Stimulated activated CD4-positive, alpha-beta T cell treated with anti-CD3 and anti-CD28 coated beads, Interleukin-12 subunit alpha, Interleukin-12 subunit beta, amount 100 ng/mL, for 48 hours (primary cell): Measurements from ENCODE around the gene LPAR1.
"Not testable (repeated sequence)": the region's sequence is repeated elsewhere in the genome, so short reads cannot be mapped to it uniquely, and the experiment has no call there.

Source experiments
- DNase-seq, 3 donors: peaks; one replicate each; pipeline ENCODE4 v3.0.0-alpha.2; 2020; ENCODE audit warnings: low read depth in 2 of 3, low spot score in 1 of 3

The LPAR1 gene

GRCh38 chr9:111038331-111039230 lies at the start of gene LPAR1:
TSS of gene LPAR1 (minus strand) at chr9:111038470. CDS start at chr9:110972117, 66,353 bp downstream.
- DNase-seq, result no peak

GRCh38 chr9:111078391-111079038 lies 40.2 kb upstream of the LPAR1 start:
- no peak for DNase-seq

DNA sequence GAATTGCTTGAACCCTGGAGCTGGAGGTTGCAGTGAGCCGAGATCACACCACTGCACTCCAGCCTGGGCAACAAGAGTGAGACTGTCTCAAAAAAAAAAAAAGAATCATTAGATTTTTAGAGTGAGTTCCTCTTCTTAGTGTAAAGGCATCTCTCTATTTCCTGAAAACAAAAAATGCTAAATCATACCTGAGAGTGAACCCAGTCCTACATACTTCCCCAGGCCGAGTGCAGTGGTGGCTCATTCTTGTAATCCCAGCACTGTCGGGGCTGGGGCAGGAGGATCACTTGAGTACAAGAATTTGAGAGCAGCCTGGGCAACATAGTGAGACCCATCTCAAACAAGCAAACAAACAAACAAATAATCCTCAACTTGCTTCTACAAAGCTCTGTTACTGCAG lies 38.2 kb upstream of the LPAR1 start:
- no peak for DNase-seq

- no peak for DNase-seq
These were observed 37.8 kb upstream of the LPAR1 start for GRCh38 chr9:111076042-111076441.

DNA sequence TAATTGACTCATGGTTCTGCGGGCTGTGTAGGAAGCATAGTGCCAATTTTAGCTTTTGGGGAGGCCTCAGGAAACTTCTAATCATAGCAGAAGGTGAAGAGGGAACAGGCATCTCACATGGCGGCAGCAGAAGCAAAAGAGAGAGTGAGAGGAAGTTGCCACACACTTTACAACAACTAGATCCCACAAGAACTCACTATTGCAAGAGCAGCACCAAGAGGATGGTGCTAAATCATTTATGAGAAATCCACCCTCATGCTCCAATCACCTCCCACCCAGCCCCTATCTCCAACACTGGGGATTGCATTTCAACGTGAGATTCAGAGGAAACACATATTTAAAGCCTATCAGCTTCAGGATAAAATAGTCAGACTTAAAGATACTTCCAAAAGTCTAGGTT lies 36.1 kb upstream of the LPAR1 start:
- DNase-seq, result no peak

DNA sequence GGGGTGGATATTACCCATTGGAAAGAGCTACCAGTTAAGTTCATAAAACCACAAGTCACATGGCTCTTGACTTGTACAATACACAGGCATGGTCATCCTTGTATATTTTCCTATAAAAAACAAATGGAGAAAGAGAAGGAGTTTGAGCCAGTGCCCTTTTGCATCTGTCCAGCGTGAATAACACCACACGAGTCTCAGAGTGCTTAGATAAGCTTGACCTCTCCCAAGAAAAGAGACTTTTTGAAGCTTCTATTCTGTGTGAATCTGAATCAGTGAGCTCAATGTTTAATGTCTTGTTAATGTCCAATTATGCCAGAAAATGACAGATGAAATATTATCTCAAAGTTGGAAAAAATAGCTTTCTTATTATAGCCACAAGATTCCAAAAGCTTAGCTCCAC lies 30.9 kb upstream of the LPAR1 start:
- DNase-seq, result no peak

DNA sequence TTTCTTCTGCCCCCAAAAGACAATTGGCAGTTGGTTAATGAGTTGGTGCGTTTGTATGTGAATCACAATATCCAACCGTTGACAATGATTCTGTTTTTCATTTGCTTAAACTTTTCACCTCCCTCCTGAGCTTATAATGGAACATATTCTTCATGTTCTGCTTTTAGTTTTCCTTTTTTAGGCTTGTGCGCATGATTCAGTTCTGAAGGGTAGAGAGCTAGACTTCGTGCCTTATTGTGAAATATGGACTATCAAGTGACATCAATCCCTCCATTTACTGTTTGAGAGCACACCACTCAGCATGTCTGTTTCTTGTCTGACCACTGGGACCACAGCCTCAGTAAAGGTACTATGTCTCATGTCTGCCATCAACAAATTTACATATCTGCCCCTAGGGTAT lies 30.5 kb upstream of the LPAR1 start:
- no peak for DNase-seq

DNA sequence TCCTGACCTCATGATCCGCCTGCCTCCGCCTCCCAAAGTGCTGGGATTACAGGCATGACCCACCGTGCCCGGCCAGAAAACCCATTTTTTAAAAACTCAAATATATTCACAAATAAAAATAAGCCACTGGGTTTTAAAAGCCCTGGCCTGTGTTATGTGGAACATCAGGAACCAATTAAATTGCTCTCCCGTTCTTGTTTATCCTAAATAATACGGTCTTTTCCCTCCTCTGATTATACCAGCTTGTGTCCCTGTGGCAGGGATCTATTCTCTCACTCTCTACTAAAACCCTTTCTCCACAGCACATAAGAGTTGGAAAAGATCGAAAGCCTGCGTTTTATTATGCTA lies 30.1 kb upstream of the LPAR1 start:
- no peak for DNase-seq

DNA sequence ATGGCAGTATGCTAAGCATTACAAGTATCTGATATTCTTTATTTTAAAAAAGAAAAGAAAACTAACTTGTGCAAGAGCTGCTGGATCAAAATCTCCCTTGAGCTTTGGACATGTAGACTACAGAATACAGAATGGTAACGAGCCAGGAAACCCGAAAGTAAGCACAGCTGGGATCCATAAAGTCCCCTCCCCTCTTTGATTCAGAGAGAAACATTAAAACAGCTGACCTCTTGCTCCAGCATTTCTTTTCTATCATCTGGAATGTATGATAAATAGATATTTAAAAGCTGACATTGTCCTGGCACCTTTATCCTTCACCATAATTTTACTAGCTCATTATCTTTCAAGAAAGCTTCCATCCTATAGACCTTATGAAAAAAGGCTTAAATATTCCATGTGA lies 28.2 kb upstream of the LPAR1 start:
- no peak for DNase-seq

GRCh38 chr9:111065414-111065813 lies 27.1 kb upstream of the LPAR1 start:
- no peak for DNase-seq

- no peak for DNase-seq
These were observed 26.0 kb upstream of the LPAR1 start for GRCh38 chr9:111064160-111064837.

GRCh38 chr9:111063332-111063731 lies 25.1 kb upstream of the LPAR1 start:
- DNase-seq, result no peak

GRCh38 chr9:111058166-111058565 lies 19.9 kb upstream of the LPAR1 start:
- no peak for DNase-seq

GRCh38 chr9:111056538-111056937 lies 18.3 kb upstream of the LPAR1 start:
- no peak for DNase-seq

DNA sequence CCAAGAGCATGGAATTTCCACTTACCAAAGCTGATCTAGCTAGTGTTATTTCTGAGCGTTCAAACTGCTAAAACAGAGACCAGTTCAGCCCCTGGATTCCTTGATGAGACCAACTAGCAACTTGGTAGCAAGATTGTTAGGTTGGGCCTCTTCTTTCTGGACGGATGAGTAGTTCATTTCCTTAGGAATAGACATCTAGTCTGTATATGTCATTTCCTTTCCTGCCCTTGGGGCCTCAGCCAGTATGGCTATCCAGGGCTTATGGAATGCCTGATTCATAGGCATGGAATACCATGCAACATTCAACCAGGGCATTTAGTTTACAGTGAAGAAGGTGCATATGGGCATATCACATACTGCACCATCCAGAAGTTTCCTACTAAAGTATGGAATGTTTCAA lies 14.5 kb upstream of the LPAR1 start:
- DNase-seq, result no peak

GRCh38 chr9:111051400-111051799 lies 13.1 kb upstream of the LPAR1 start:
- DNase-seq, result no peak

GRCh38 chr9:111050819-111051218 lies 12.5 kb upstream of the LPAR1 start:
- no peak for DNase-seq

DNA sequence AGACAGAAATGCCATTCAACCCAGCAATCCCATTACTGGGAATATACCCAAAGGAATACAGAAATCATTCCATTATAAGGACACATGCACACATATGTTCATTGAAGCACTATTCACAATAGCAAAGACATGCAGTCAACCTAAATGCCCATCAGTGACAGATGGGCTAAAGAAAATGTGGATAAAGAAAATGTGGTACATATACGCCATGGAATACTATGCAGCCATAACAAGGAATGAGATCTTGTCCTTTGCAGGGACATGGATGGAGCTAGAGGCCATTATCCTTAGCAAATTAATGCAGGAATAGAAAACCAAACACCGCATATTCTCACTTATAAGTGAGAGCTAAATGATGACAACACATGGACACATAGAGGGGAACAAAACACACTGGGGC lies 9.0 kb upstream of the LPAR1 start:
- not testable (repeated sequence) for DNase-seq

- no peak for DNase-seq
These were observed 3.6 kb upstream of the LPAR1 start for GRCh38 chr9:111041902-111042301.

DNA sequence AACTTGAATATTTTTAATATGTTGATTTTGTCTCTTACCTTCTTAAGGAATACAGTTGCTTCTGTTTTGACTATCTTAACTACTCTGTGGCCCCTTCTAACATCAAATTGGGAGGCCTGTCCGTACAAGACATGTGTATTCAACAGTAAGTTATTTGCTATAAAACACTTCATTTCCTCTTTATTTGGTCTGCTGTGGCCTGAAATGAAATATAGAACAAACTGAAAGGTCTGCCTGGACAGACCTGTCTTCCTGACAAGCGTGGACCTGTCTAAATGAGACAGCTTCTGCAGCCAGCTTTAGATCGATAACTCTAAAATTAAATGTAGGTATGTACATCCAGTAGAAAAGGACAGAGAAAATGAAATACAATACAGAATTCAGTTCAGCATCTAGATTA lies 2.2 kb upstream of the LPAR1 start:
- no peak for DNase-seq

GRCh38 chr9:111039231-111039906 lies 1.1 kb upstream of the LPAR1 start:
- DNase-seq, result no peak
